H1 (cell line): ENCODE data around the gene TMEM129.
A peak's percentile ranks its signal among the peaks of the same experiment; 100 is the strongest.

ENCODE experiments used
- ATF2 ChIP-seq: IDR thresholded peaks from 2 replicates; pipeline ENCODE4 v1.6.1; 2012; ENCODE audit warnings: low read length, inconsistent platforms
- CREB1 ChIP-seq: IDR thresholded peaks from 2 replicates; pipeline ENCODE4 v1.6.1; 2012; ENCODE audit warnings: inconsistent platforms
- CTCF ChIP-seq, 3 experiments: IDR thresholded peaks; 1 replicate in 2 of 3; 2 replicates in 1 of 3; pipeline versions ENCODE4 v1.5.1 to v1.6.1; 2011; ENCODE audit warnings: low read length in 3 of 3, mild to moderate bottlenecking in 3 of 3, inconsistent platforms in 2 of 3, low read depth in 1 of 3, moderate library complexity in 1 of 3; ENCODE audit not compliant: insufficient read depth in 1 of 3; ENCODE audit errors: control extremely low read depth in 1 of 3
- EZH2 ChIP-seq: fragments of 200-600 bp; sonication (generic); IDR thresholded peaks from 2 replicates; pipeline ENCODE4 v1.7.1; 2012; ENCODE audit warnings: low read depth, mild to moderate bottlenecking, moderate library complexity, low read length, inconsistent platforms; ENCODE audit not compliant: severe bottlenecking
- JUN ChIP-seq: IDR thresholded peaks from 2 replicates; pipeline ENCODE4 v1.6.1; 2011; ENCODE audit warnings: low read depth, mild to moderate bottlenecking, improper control_type of control experiment, low read length
- KDM4A ChIP-seq: IDR thresholded peaks from one replicate; pipeline ENCODE4 v1.7.1; 2012; ENCODE audit warnings: low read depth, mild to moderate bottlenecking, moderate library complexity, low read length, inconsistent platforms; ENCODE audit not compliant: severe bottlenecking
- KDM5A ChIP-seq: fragments of 200-600 bp; IDR thresholded peaks from 2 replicates; pipeline ENCODE4 v1.7.1; 2012; ENCODE audit warnings: mild to moderate bottlenecking, low read length, inconsistent platforms, mixed read lengths
- MAX ChIP-seq: IDR thresholded peaks from 2 replicates; pipeline ENCODE4 v1.6.1; 2012; ENCODE audit warnings: inconsistent platforms
- SIN3A ChIP-seq, 2 experiments: IDR thresholded peaks in 1 of 2; conservative IDR thresholded peaks in 1 of 2; 2 replicates each; pipeline ENCODE4 v1.6.1; 2011 to 2012; ENCODE audit warnings: low read length in 2 of 2, improper control_type of control experiment in 1 of 2, low read depth in 1 of 2, mild to moderate bottlenecking in 1 of 2

GRCh38 chr4:1768367-1769034, 47.4 kb upstream of the TMEM129 start:
- TF ChIP-seq CTCF (IDR thresholded peaks at IDR 0.05; ENCODE audit: control extremely low read depth in 1 of 3, insufficient read depth in 1 of 3, low read depth in 1 of 3, low read length in 3 of 3) (no peak), ATF2 (no peak), JUN (no peak), SIN3A (conservative IDR thresholded peaks at IDR 0.05 in 1 of 2, IDR thresholded peaks at IDR 0.05 in 1 of 2; ENCODE audit: low read depth in 1 of 2, low read length in 2 of 2) (no peak), EZH2 (no peak), KDM4A (no peak), CREB1 (no peak), MAX (peak; percentile 31; the same call in 1 of the 2 replicates), KDM5A (no peak)
